HG02981 (cell line): ENCODE results near the gene MANBA.
A peak's percentile ranks its signal among the peaks of the same experiment; 100 is the strongest.
"Not testable (repeated sequence)": the region's sequence is repeated elsewhere in the genome, so short reads cannot be mapped to it uniquely, and the experiment has no call there.

ENCODE experiments used
- ATAC-seq: cut with Tn5 transposase; IDR thresholded peaks from one replicate; pipeline ENCODE4 v1.9.1; 2021; ENCODE audit warnings: mild to moderate bottlenecking, moderate library complexity; ENCODE audit not compliant: unreplicated experiment

Gene MANBA

DNA sequence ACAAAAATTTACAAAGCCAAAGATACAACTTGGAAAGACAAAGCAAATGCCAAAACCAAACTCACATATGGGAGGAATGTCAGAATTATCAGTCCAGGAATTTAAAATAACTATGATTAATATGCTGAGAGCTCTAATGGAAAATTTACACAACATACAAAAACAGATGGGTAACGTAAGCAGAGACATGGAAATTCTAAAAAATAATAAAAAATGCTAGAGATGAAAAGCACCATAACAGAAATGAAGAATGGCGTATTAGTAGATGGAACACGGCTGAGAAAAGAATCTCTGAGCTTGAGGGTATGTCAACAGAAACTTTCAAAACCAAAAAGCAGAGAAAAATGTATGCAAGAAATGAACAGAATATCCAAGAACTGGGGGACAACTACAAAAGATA is 4.1 kb upstream of the MANBA start:
- ATAC-seq, result no peak

DNA sequence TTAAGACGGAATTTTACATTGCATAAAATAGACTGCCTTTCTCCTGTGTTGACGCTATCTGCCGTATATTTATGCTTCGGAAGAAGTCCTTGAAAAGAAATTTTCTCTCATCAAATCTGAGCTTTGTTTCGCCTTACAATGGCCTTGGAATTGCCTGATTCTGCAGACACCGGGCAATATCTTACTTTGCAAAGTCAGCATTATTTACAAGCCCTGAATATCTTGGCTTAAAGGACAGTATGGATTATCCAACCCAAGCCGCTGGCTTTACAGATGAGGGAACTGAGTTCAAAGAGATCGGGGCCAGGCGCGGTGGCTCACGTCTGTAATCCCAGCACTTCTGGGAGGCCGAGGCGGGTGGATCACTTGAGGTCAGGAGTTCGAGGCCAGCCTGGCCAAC is 1.1 kb upstream of the MANBA start:
- ATAC-seq, result no peak

DNA sequence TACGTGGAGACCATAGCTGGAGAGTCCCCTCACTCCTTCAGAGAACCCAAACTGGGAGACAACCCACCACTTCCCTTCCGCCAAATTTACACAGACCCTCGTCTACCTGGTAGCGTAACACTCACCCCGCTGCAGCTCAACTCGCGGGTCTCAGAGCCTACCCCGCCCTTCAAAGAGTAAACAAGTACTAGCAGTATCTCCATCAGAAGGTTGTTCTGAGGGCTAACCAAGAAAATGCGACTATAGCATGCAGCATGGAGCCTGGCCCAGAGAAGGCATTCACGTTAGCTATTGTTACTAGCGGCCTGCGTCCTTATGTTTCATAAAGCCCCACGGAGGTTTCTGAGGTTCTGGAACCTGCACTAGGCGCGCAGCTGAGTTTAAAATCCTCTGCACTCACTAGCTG is 531 bp upstream of the MANBA start:
- ATAC-seq, result peak; percentile 12

DNA sequence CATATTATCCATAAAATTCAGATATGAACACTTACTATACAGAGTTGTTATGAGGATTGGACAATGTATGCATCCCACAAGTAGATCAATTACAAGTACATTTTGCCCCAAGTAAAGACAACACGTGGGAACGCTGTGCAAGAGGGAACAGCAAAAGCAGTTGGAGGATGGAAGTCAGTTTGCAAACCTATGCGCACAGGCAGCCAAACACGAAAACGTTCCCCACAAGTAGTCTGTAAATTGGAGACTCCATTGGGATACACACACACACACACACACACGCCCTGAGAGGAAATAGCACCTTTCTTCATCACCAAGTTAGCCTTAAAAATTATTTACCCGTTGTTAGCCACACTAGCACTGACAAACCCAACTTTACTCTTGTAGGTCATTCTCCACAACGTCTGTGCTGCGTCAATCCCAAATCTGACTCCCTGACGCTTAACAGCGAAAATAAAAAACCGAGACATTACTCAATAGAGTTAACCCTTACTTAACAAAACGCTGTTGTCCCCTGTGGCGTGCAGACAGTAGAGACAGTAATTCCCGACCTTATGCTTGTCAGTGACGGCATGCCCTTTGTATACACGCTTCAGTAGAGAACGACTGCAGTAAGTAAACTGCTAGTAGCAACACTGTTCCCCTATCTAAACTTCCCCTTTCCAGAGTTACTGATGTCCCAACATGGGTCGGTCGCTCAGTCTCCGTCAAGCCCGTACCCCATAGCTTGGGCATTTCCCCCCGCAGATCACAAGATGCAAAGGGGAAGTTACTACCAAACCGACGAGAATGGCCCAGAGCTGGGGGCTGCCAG is 730 bp downstream of the MANBA start:
- ATAC-seq, result peak; percentile 57

DNA sequence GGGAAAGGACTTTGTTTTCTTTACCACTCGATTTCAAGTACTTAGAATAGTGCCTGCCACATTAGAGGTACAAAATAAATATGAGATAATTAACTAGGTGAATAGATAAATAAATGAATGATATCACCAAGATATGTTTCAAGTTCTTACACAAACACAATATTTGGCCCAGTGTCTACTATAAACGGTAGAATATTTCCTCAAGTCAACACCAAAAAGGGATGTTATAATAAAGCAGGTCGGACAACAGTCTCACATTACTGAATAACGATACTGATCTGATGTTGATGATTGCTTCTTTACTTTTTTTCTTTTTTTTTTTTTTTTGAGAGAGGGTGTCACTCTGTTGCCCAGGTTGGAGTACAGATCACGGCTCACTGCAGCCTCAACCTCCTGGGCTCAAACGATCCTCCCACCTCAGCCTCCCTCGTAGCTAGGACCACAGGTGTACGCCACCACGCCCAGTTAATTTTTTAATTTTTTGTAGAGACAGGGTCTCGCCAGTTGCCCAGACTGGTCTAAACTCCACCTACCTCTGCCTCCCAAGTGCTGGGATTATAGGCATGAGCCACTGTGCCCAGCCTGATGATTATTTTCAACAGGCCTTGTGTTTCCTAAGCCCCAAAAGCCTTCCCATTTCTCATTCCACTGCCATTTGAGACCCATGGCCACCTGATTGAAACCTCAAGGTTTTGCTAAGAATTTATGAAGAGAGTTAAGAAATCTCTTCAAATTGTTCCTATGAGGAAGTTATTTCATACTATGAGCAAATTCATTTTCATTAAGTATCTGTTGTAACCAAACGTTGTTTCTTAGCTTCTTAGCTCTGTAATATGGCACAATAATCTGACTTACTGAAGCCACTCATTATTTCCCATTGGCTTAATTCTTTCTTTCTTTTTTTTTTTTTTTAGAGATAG is 2.3 kb downstream of the MANBA start:
- ATAC-seq, result no peak

DNA sequence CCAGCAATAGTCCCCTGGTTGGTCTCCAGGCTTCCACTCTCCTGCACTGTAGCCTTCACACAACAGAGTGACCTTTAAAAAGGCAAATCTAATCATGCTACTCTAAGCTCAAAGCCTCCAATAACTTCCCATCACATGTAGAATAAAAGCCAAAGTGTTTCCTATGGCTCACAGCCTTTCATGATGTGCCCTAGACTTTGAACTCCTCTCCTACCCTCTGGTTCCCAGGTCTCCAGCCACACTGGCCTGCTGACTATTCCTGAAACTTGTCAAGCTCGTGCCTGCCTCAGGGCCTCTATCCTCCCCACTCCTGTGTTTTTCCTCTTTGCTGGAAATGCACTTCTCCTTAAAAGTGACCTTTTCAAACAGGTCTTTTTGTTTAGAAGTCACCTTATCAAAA is 3.1 kb downstream of the MANBA start:
- ATAC-seq, result no peak

DNA sequence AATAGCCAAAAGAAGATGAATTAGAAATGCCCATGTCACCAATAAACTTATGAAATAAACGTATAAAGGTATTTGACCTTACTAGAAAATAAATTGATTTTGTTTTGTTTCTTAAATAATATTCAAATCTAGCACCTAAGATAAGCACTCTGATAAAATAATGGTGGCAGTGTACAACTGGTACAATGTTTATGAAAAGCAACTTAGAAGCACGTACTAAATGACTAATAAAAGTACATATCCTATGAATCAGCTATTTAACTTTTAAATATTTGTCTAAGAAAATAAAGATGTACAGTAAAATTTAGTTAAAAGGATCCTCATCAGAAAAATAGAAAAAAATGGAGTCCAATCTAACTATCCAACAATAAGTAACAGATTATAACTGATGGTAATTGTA is 6.7 kb downstream of the MANBA start:
- ATAC-seq, result no peak

DNA sequence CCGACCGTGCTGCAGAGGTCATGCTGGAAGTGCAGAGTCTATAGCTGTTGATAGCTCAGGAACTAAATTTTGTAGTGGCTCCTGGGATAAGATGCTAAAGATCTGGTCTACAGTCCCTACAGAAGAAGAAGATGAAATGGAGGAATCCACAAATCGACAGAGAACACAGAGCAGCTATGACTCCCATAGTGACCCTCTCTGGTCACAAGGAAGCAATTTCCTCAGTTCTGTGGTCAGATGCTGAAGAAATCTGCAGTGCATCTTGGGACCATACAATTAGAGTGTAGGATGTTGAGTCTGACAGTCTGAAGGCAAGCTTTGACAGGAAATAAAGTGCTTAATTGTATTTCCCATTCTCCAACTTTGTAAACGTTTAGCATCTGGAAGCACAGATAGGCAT is 8.8 kb downstream of the MANBA start:
- no peak for ATAC-seq

DNA sequence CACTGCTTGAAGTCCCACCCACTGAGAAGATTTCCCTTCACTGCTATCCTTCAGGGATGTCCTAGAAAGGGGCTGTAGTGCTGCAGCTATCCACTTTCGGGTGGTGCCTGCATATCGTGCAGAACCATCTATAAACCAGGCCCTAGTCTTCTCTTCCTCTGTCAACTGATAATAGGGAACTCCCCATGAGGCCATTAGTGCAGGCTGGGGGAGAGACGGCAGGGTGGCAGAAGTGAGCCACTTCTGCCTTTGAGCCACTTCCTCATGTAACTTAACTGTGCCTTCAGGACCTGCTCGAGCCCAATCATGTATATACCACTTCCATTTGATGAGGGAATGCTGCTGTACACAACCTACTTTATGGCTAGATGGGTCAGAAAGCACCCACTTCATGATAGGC is 17.4 kb downstream of the MANBA start:
- ATAC-seq, result peak; percentile 97

DNA sequence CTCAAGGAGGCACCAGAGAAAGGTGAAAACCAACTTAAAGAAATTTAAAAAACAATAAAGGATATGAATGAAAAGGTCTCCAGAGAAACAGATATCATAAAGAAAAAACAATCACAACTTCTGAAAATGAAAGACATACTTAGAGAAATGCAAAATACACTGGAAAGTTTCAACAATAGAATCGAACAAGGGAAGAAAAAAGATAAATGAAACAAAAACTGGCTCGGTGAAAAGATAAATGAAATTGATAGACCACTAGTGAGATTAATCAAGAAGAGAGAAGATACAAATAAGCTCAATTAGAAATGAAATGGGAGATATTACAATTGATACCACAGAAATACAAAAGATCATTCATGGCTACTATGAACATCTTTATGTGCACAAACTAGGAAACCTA is 22.0 kb downstream of the MANBA start:
- not testable (repeated sequence) for ATAC-seq

DNA sequence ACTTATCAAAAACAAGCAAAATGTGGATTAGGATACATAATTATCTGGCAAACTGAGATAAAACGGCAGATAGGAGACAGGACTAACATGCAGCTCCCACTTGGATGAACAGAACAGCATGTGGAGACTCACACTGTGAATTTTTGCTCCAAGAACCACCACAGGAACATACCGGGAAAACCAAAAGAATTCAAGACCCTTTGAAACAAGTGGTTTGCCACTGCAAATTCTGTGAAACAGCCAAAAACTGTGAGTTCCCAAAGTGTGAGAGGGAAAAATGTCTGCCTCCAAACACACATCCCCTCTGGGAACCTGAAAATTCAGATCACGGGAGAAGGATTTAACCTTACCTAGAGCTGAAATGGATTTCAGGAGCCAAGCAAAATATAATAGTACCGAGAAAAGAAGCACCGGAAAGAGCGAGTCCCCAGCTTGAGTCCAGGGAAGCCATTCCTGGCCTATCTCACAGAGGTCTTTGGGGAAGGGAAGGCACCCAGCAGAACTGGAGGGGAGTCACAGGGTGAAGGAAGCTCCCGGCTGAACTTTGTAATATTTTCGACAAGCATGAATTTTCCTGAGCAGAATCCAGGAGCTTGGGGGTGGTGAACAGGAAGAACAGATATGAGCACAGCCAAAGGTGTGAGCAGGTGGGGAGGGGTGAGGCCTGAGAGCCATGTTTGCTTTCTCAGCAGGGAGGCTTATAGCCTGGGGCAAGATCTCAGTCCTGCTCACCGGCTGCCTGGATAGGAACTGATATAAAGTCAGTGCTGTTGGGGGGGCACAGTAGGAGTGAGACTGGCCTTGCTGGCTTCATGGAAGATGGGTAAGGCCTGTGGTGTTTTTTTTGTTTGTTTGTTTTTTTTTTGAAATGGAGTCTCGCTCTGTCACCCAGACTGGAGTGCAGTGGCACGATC is 23.9 kb downstream of the MANBA start:
- no peak for ATAC-seq

DNA sequence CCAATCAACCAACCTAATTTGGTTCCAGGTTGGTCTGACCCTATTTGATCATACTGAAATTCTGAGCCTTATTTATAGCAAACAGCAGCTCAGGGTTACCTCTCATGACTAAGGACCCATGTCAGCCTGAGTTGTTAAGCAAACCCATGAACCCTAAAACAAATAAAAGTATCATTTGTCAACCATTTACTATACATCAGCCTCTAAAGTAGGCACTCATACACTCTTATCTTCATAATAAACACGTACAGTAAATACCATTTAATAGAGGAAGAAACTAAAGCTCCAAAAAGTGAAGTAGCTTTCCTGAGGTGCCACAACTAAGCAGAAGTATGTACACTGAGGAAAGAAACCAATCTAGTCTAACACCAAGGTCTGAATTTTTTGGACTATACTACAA is 25.2 kb downstream of the MANBA start:
- no peak for ATAC-seq

DNA sequence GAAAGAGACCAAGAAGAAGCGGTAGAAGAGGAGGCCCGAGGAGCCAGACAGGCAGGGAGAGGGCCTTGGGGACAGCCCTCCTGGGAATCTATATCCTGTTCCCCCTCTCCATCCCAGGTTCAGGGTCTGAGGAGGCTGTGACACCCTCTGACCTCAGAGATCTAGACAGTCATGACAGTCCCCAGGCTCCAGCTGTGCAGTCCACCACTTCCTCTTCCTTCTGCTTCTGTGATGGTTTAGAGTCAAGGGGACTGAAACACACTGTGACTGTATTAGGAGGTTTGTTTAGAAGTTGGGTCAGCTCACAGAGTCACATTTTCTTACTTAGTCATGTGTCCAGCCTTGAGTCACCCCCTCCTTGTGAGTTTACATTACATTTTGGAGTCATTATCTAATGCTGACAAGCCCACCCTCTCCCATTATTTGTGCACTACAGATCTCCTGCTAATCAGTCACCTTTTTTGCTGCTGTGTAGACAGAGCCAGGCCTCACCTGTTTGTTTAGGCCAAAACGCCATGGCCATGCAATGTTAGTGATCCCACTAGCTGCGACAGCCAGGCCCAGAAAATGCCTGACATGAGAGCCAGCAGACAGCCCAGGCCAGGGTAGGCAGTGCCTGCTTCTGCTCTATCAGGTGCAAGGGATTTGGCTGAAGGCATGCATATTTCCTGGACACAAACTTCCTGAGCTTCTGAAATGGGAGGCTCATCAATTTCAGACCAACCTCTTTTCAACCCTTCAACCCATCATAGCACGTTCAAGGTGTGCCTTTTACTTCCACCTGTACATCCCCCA is 26.0 kb downstream of the MANBA start:
- peak; percentile 100 for ATAC-seq

DNA sequence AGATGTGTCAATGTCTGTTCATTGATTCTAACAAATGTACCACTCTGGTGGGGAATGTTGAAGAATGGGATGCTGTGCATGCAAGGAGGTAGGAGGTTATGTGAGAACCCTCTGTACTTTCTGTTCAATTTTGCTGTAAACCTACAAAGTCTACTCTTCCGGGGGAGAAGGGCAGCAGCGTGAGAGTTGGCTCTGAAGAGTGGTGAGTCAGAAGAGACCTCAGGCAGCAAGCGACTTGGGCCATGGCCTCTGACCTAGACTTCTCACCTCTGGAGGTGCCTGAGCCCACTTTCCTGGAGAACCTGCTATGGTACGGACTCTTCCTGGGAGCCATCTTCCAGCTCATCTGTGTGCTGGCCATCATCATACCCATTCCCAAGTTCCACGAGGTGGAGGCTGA is 26.7 kb downstream of the MANBA start:
- ATAC-seq, result no peak

DNA sequence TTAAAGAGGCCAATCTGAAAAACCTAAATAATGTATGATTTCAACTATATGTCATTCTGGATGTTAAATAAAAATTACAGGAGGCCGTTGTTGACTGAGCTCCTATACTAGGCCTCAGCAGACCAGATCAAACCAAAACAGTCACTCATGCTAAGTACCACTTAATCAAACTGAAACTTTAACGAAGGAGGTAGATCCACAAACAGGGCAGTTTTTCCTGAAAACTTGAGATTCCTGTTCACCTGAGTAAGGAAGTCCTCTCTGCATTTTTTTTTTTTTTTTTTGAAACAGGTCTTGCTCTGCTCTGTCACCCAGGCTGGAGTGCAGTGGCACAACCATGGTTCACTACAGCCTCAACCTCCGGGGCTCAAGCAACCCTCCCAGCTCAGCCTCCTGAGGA is 27.7 kb downstream of the MANBA start:
- no peak for ATAC-seq

DNA sequence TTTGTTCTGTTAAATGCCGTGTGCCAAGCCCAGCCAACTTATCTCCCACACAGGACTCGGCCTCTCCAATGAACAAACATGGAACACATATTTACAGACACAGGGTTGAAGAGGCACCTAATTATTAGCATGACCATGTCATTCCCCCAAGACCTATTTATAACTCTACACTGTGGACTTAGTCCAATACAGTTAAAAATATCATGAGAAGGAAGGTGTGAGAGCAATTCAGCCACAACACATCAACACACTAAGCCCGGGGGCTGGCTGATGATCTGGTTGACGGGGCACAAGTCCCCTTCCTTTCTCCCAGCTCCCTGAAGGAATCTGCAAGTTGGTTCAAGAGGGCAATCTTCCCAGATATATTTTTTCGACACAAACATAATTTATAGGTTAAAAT is 28.1 kb downstream of the MANBA start:
- ATAC-seq, result no peak

DNA sequence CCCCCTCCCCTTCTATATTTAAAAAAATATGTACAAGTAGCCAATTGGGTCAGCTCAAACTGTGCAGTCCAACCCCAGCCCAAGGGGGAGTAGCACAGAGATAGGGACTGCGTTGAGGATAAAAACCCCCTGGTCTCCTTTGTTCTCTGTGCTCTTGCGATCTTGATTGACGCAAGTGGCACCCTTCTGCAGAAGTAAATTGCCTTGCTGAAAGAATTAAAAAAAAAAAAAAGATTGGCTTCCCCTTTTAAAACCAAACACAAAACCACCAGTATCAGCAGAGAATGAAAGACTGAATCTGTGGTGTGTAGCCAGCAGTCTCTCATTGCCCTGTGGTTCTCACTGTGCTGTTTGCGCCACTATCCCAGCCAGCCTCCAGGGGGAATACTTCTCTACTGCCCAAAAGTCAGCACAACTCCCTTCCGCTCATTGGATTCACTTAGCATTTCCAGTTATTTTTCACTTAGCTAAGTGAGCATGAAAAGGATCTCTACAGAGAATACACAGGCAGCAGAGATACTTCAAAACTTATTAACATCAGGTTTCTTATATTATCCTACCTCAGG is 29.7 kb downstream of the MANBA start:
- ATAC-seq, result no peak

DNA sequence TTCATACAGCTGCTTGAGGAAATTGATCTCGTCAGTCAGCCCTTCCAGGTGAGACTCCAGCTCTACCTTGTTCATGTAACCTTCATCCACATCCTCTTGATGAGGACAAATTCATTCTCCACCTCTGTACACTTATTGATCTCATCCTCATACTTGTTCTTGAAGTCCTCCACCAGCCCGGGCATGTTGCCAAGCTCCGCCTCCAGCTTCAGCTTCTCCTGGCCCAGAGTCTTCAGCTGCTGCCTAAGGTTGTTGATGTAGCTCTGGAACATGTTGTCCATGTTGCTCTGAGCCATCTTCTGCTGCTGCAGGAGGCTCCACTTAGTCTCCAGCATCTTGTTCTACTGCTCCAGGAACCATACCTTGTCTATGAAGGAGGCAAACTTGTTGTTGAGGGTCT is 31.3 kb downstream of the MANBA start:
- not testable (repeated sequence) for ATAC-seq

DNA sequence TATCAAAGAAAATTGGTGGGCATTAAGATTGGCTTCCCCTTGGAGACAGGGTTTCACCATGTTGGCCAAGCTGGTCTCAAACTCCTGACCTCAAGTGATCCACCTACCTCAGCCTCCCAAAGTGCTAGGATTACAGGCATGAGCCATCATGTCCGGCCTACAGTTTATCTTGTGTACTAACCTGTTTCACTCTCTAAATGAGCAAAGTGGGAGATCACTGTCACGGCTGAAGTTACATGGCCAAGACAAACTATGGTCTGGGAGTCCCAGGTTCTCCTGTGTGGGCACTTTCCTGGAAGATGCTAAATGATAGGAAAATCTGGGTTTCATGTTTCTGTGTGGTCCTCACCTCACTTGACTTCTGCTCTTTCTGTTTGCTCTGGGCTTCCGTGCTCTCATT is 33.8 kb downstream of the MANBA start:
- not testable (repeated sequence) for ATAC-seq

DNA sequence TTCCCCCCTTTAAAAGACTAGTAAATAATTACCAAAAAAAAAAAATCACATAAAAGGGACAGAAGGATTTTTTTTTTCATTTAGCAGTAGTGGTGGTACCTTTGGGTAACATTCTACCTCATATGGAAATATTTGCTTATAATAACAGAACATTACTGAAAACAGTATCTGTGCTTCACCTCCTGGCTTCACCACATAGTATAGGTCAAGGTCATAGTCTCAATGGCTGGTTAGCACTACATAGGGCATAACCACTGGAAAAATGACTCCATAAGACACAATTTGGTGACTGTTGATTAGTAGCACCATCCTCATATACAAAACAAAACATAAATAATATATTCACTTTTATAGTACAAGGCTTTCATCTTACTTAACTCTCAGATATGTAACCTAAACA is 34.7 kb downstream of the MANBA start:
- no peak for ATAC-seq
